OCI-LY1 (cell line): ENCODE results near the gene ST6GALNAC3.

Source experiments
- H2AFZ ChIP-seq: fragments of 200-600 bp; sonication (generic), shearing (Covaris generic); 2 replicates; pipeline ENCODE4 v1.6.0; 2014; ENCODE audit warnings: antibody characterized with exemption, mild to moderate bottlenecking, low read length
- H3F3A ChIP-seq: fragments of 200-600 bp; sonication (generic), shearing (Covaris generic); 2 replicates; pipeline ENCODE4 v1.6.0; 2014; ENCODE audit warnings: mild to moderate bottlenecking, antibody characterized with exemption, low read length, moderate library complexity; ENCODE audit not compliant: insufficient read depth
- H3K27ac ChIP-seq: fragments of 200-600 bp; sonication (generic); 2 replicates; pipeline ENCODE4 v1.5.1; 2014; ENCODE audit warnings: low read length, mixed run types, mild to moderate bottlenecking, low read depth; ENCODE audit not compliant: poor library complexity, severe bottlenecking
- H3K27me3 ChIP-seq: fragments of 200-600 bp; sonication (generic); 2 replicates; pipeline ENCODE4 v1.6.0; 2014; ENCODE audit warnings: antibody characterized with exemption, mild to moderate bottlenecking, low read length, moderate library complexity; ENCODE audit not compliant: insufficient read depth
- H3K36me3 ChIP-seq: fragments of 200-600 bp; sonication (generic); 2 replicates; pipeline ENCODE4 v1.6.1; 2014; ENCODE audit warnings: mild to moderate bottlenecking, antibody characterized with exemption, low read length, moderate library complexity, mixed read lengths; ENCODE audit not compliant: insufficient read depth
- H3K4me1 ChIP-seq: fragments of 200-600 bp; sonication (generic); 2 replicates; pipeline ENCODE4 v1.5.1; 2014; ENCODE audit warnings: mild to moderate bottlenecking, low read length, moderate library complexity; ENCODE audit not compliant: insufficient read depth, severe bottlenecking
- H3K4me2 ChIP-seq: fragments of 200-600 bp; sonication (generic), shearing (Covaris generic); 2 replicates; pipeline ENCODE4 v1.6.1; 2014; ENCODE audit warnings: low read length
- H3K4me3 ChIP-seq: fragments of 200-600 bp; sonication (generic); 2 replicates; pipeline ENCODE4 v1.5.1; 2014; ENCODE audit warnings: low read length, low read depth, mild to moderate bottlenecking, mixed read lengths; ENCODE audit not compliant: poor library complexity, severe bottlenecking
- H3K79me2 ChIP-seq: fragments of 200-600 bp; shearing (Covaris generic); 2 replicates; pipeline ENCODE4 v1.6.1; 2016; ENCODE audit warnings: mixed run types, low read length, mixed read lengths; ENCODE audit not compliant: insufficient read depth
- H3K9ac ChIP-seq: fragments of 200-600 bp; sonication (generic), shearing (Covaris generic); 2 replicates; pipeline ENCODE4 v1.6.1; 2014; ENCODE audit warnings: mild to moderate bottlenecking, low read length, mixed read lengths
- H3K9me2 ChIP-seq: fragments of 200-600 bp; sonication (generic), shearing (Covaris generic); 2 replicates; pipeline ENCODE4 v1.6.1; 2014; ENCODE audit warnings: low read depth, mild to moderate bottlenecking, low read length, mixed read lengths
- H3K9me3 ChIP-seq: fragments of 200-600 bp; shearing (Covaris generic); 2 replicates; pipeline ENCODE4 v1.6.1; 2014; ENCODE audit warnings: low read length, mixed read lengths
- H4K20me1 ChIP-seq: fragments of 200-600 bp; sonication (generic), shearing (Covaris generic); 2 replicates; pipeline ENCODE4 v1.6.0; 2016; ENCODE audit warnings: mild to moderate bottlenecking, low read length; ENCODE audit not compliant: insufficient read depth
- CTCF ChIP-seq: fragments of 200-600 bp; sonication (generic), shearing (Covaris generic); IDR thresholded peaks from 2 replicates; pipeline ENCODE4 v1.5.1; 2017; ENCODE audit warnings: mild to moderate bottlenecking, antibody characterized with exemption, low read length, moderate library complexity, mixed read lengths
- EZH2 ChIP-seq: fragments of 200-600 bp; sonication (generic), shearing (Covaris generic); IDR thresholded peaks from 2 replicates; pipeline ENCODE4 v1.8.0; 2017; ENCODE audit warnings: borderline replicate concordance, mixed run types, mild to moderate bottlenecking, antibody characterized with exemption, low read length, moderate library complexity, mixed read lengths

ST6GALNAC3 gene

DNA sequence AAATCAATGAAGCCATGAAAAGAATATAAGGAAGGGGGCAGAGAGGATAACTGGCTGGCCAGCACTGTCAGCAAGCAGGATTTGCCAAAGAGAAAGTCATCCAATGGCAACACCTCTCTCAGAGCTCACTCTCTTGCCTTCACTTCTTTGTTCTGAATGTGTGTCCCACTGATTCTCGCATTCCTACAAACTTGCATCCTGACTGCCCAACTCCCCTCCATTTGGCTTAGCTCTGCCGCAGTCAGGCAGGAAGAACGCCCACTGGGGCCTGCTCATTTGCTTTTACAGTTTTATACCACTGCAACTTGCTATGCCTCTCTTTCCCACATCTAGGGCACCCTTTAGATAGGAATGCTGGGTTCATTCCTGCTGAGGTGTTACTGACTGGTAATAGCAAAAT lies 428.6 kb downstream of the ST6GALNAC3 start:
- H4K20me1 ChIP-seq = no peaks in the 10 kb centered on the region
- H3K79me2 ChIP-seq = no peaks in the 10 kb centered on the region
- H3F3A ChIP-seq = no peaks in the 10 kb centered on the region
- TF ChIP-seq EZH2 (no peak), CTCF (no peak)
- H3K4me2 ChIP-seq = no peak overlapping the region
- H2AFZ ChIP-seq = no peak overlapping the region
- no peaks in the 10 kb centered on the region for H3K27me3 ChIP-seq
- H3K9me2 ChIP-seq = no peaks in the 10 kb centered on the region
- H3K27ac ChIP-seq = no peak overlapping the region
- no peak overlapping the region for H3K9ac ChIP-seq
- H3K9me3 ChIP-seq = no peaks in the 10 kb centered on the region
- H3K4me1 ChIP-seq = no peaks in the 10 kb centered on the region
- H3K4me3 ChIP-seq = no peak overlapping the region
- H3K36me3 ChIP-seq = no peaks in the 10 kb centered on the region

GRCh38 chr1:76503736-76504135 lies 429.2 kb downstream of the ST6GALNAC3 start:
- Histone ChIP-seq H3K9me3 (no peaks in the 10 kb centered on the region), H3K27ac (no peak overlapping the region), H3K9me2 (no peaks in the 10 kb centered on the region), H3K79me2 (no peaks in the 10 kb centered on the region), H3K4me3 (no peak overlapping the region), H3K4me2 (no peak overlapping the region), H3K4me1 (no peaks in the 10 kb centered on the region), H3K9ac (no peak overlapping the region), H3K27me3 (no peaks in the 10 kb centered on the region), H2AFZ (no peak overlapping the region), H3F3A (no peaks in the 10 kb centered on the region), H4K20me1 (no peaks in the 10 kb centered on the region), H3K36me3 (no peaks in the 10 kb centered on the region)
- TF ChIP-seq EZH2 (no peak), CTCF (no peak)

DNA sequence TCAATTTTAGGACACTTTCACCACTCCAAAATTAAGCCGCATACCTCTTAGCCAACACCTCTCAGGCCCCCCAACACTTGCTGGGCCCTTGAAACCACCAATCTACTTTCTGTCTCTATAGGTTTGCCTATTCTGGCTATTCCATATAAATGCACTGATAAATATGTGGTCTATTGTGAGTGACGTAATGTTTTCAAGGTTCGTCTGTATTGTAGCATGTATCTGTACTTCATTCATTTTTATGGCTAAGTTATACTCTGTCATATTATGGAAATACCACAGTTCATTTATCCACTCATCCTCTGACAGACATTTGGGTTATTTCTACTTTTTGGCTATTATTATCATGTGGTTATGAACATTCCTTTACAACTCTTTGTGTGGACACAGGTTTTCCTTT lies 432.8 kb downstream of the ST6GALNAC3 start:
- H3K79me2 ChIP-seq = no peaks in the 10 kb centered on the region
- no peak overlapping the region for H2AFZ ChIP-seq
- no peak overlapping the region for H3K4me2 ChIP-seq
- H3K9ac ChIP-seq = no peak overlapping the region
- no peaks in the 10 kb centered on the region for H3F3A ChIP-seq
- H3K4me3 ChIP-seq = no peak overlapping the region
- no peaks in the 10 kb centered on the region for H3K36me3 ChIP-seq
- H3K4me1 ChIP-seq = no peaks in the 10 kb centered on the region
- TF ChIP-seq CTCF (no peak), EZH2 (no peak)
- no peak overlapping the region for H3K27ac ChIP-seq
- H3K9me3 ChIP-seq = no peaks in the 10 kb centered on the region
- no peaks in the 10 kb centered on the region for H3K9me2 ChIP-seq
- no peaks in the 10 kb centered on the region for H3K27me3 ChIP-seq
- no peaks in the 10 kb centered on the region for H4K20me1 ChIP-seq
